HepG2 (cell line): ENCODE measurements around the gene PPCS. TPM values are rescaled to one million over a fixed set of nuclear protein-coding genes. Genes with fewer than 3 reads are reported as not detected.

Source experiments
- ATAC-seq: fragments of 200-7000 bp; cut with Tn5 transposase; 3 replicates; pipeline ENCODE4 v1.9.1; 2020; ENCODE audit warnings: mild to moderate bottlenecking, moderate library complexity
- BruUV-seq: library from RNA; stranded (reverse); fragments of 400-500 nt; replicated peaks from 2 replicates; lab custom pipeline; 2021; lab: Mats Ljungman, UMichigan
- CTCF ChIA-PET: fragments of 300-600 bp; formaldehyde crosslinking; extraction: SDS; loops from one replicate; lab custom pipeline; 2021; ENCODE audit warnings: low total read pairs, inconsistent platforms, low intra/inter-chr PET ratio; lab: Yijun Ruan, JAX
- POLR2A ChIA-PET: fragments of 350-600 bp; sonication (Branson Sonifier 250); formaldehyde crosslinking; loops from one replicate; lab custom pipeline; 2020; ENCODE audit warnings: antibody characterized with exemption, inconsistent platforms; lab: Yijun Ruan, JAX
- DNase-seq: peaks from one replicate; pipeline ENCODE4 v3.0.0-alpha.2; 2015; ENCODE audit warnings: low spot score
- FAIRE-seq: peaks from 3 replicates; lab custom pipeline; 2011; peaks lifted over from hg19 to GRCh38; lab: Jason Lieb, UNC
- H2AFZ ChIP-seq: one replicate; pipeline ENCODE4 v1.6.1; 2011; ENCODE audit warnings: low read length, inconsistent platforms
- H3K27ac ChIP-seq: fragments of 300-600 bp; 3 replicates; pipeline ENCODE4 v1.8.0; 2011; ENCODE audit warnings: mixed run types, mild to moderate bottlenecking, mixed read lengths, low read length, inconsistent platforms; ENCODE audit not compliant: insufficient read depth; ENCODE audit errors: extremely low read length
- H3K27me3 ChIP-seq, 2 experiments: fragments of 200-600 bp in 1 of 2; 2 replicates in 1 of 2; 3 replicates in 1 of 2; pipeline versions ENCODE4 v1.6.0 to v1.8.0; 2011; ENCODE audit warnings: low read length in 2 of 2, mild to moderate bottlenecking in 2 of 2, moderate library complexity in 2 of 2, inconsistent platforms in 1 of 2; ENCODE audit not compliant: insufficient read depth in 2 of 2, control insufficient read depth in 1 of 2
- H3K36me3 ChIP-seq, 2 experiments: fragments of 200-600 bp in 1 of 2; replicated peaks in 1 of 2; 2 replicates in 1 of 2; 3 replicates in 1 of 2; pipeline versions ENCODE4 v1.5.1 to v1.8.0; 2011; ENCODE audit warnings: low read length in 2 of 2, inconsistent platforms in 1 of 2; ENCODE audit not compliant: insufficient read depth in 2 of 2, control insufficient read depth in 1 of 2
- H3K4me1 ChIP-seq: 2 replicates; pipeline ENCODE4 v1.5.1; 2012; ENCODE audit warnings: low read length, inconsistent platforms; ENCODE audit not compliant: insufficient read depth
- H3K4me2 ChIP-seq: 2 replicates; pipeline ENCODE4 v1.6.0; 2011; ENCODE audit warnings: low read depth, low read length, inconsistent platforms
- H3K4me3 ChIP-seq, 3 experiments: fragments of 200-600 bp in 1 of 3; sonication (generic), shearing (Covaris generic) in 1 of 3; replicated peaks in 1 of 3; 2 replicates each; pipeline ENCODE4 v1.5.1; 2011 to 2016; ENCODE audit warnings: low read length in 3 of 3, inconsistent platforms in 2 of 3, low read depth in 2 of 3, mild to moderate bottlenecking in 2 of 3, control low read depth in 1 of 3, mixed read lengths in 1 of 3; ENCODE audit not compliant: insufficient read depth in 1 of 3
- H3K79me2 ChIP-seq: one replicate; pipeline ENCODE4 v1.6.1; 2011; ENCODE audit warnings: low read length, inconsistent platforms; ENCODE audit not compliant: insufficient read depth
- H3K9ac ChIP-seq: 2 replicates; pipeline ENCODE4 v1.6.0; 2011; ENCODE audit warnings: mild to moderate bottlenecking, low read depth, low read length, inconsistent platforms; ENCODE audit not compliant: insufficient read depth
- H3K9me3 ChIP-seq: 2 replicates; pipeline ENCODE4 v1.5.1; 2012; ENCODE audit warnings: mild to moderate bottlenecking, low read length
- H4K20me1 ChIP-seq: 2 replicates; pipeline ENCODE4 v1.6.0; 2011; ENCODE audit warnings: inconsistent platforms, mild to moderate bottlenecking, low read length, moderate library complexity; ENCODE audit not compliant: insufficient read depth
- CENPBD1 ChIP-seq: sonication (generic); formaldehyde crosslinking; IDR thresholded peaks from 2 replicates; pipeline ENCODE4 v1.8.0; 2022; ENCODE audit warnings: missing genetic modification reagents, low read depth, mild to moderate bottlenecking, borderline replicate concordance
- CREM ChIP-seq, 2 experiments: sonication (generic) in 1 of 2; formaldehyde crosslinking in 1 of 2; IDR thresholded peaks; 2 replicates each; pipeline versions ENCODE4 v1.4.0 to v1.6.1; 2016 to 2020; ENCODE audit warnings: antibody characterized with exemption in 1 of 2, mild to moderate bottlenecking in 1 of 2, missing genetic modification reagents in 1 of 2
- HDAC2 ChIP-seq: sonication (generic); formaldehyde crosslinking; IDR thresholded peaks from 2 replicates; pipeline ENCODE4 v1.4.0; 2020; ENCODE audit warnings: missing genetic modification reagents
- MBD4 ChIP-seq: IDR thresholded peaks from 2 replicates; pipeline ENCODE4 v1.6.1; 2012; ENCODE audit warnings: low read length, inconsistent platforms, borderline replicate concordance
- MNT ChIP-seq: fragments of 450-650 bp; IDR thresholded peaks from 2 replicates; pipeline ENCODE4 v1.6.1; 2016
- PHF20 ChIP-seq: sonication (generic); formaldehyde crosslinking; IDR thresholded peaks from 2 replicates; pipeline ENCODE4 v1.5.0; 2020; ENCODE audit warnings: mild to moderate bottlenecking, missing genetic modification reagents
- PRMT3 ChIP-seq: sonication (generic); formaldehyde crosslinking; IDR thresholded peaks from 2 replicates; pipeline ENCODE4 v1.8.1; 2022; ENCODE audit warnings: low read depth, mild to moderate bottlenecking, moderate library complexity, missing genetic modification reagents, borderline replicate concordance
- RBM22 ChIP-seq: fragments of 200-400 bp; formaldehyde crosslinking; optimal IDR thresholded peaks from 2 replicates; pipeline ENCODE3; 2017; ENCODE audit warnings: mild to moderate bottlenecking, low read length, moderate library complexity
- TFAP4 ChIP-seq: sonication (generic); IDR thresholded peaks from 2 replicates; pipeline ENCODE4 v1.6.1; 2016; ENCODE audit warnings: low read depth, borderline replicate concordance
- ZFP1 ChIP-seq: IDR thresholded peaks from 2 replicates; pipeline ENCODE4 v1.6.1; 2016
- ZNF292 ChIP-seq: sonication (generic); formaldehyde crosslinking; IDR thresholded peaks from 2 replicates; pipeline ENCODE4 v1.8.1; 2022; ENCODE audit warnings: mild to moderate bottlenecking, low read depth, missing genetic modification reagents, borderline replicate concordance
- ZNF3 ChIP-seq: IDR thresholded peaks from 2 replicates; pipeline ENCODE4 v1.7.0; 2017; ENCODE audit warnings: inconsistent platforms
- ZNF343 ChIP-seq: sonication (generic); formaldehyde crosslinking; IDR thresholded peaks from 2 replicates; pipeline ENCODE4 v1.4.0; 2020; ENCODE audit warnings: mild to moderate bottlenecking, missing genetic modification reagents
- ZNF615 ChIP-seq: sonication (generic); formaldehyde crosslinking; IDR thresholded peaks from 2 replicates; pipeline ENCODE4 v1.5.0; 2020; ENCODE audit warnings: mild to moderate bottlenecking, missing genetic modification reagents, borderline replicate concordance
- ZNF619 ChIP-seq: sonication (generic); formaldehyde crosslinking; IDR thresholded peaks from 2 replicates; pipeline ENCODE4 v1.4.0; 2020; ENCODE audit warnings: mild to moderate bottlenecking, missing genetic modification reagents
- WGBS: methylation state at CpG from one replicate; pipeline ENCODE4 v1.1.6; 2017; ENCODE audit warnings: low lambda C conversion rate; 5-methylcytosine and 5-hydroxymethylcytosine counted together
- in situ Hi-C: cut with HindIII; loops from 2 replicates; pipeline ENCODE4 v1.10.0; 2017; ENCODE audit warnings: low pct_unique_long_range_greater_than_20kb; ENCODE audit not compliant: extremely low pct_ligation_motif_present
- intact Hi-C: fragments of 100-400 bp; cut with micrococcal nuclease; formaldehyde crosslinking; loops from one replicate; pipeline ENCODE4 v1.10.0; 2022; ENCODE audit not compliant: unreplicated experiment
- polyA plus RNA-seq, 8 experiments: library from polyadenylated mRNA; depleted of rRNA in 3 of 8; stranded (reverse) in 7 of 8; unstranded in 1 of 8; fragments of >200 nt; fragmentation: Illumina TruSeq in 4 of 8; extraction: Trizol in 4 of 8; gene quantifications; 2 replicates each; pipeline versions ENCODE4 v1.2.1 to v1.2.3, GENCODE V29; 2011 to 2016; ENCODE audit warnings: low read depth in 4 of 8, missing spikeins in 1 of 8, mixed read lengths in 1 of 8; ENCODE audit not compliant: insufficient read depth in 1 of 8
- total RNA-seq, 5 experiments: library from RNA; depleted of rRNA; stranded (reverse); fragments of >200 nt; fragmentation: Illumina TruSeq; extraction: Trizol; gene quantifications; 2 replicates each; pipeline ENCODE4 v1.2.3, GENCODE V29; 2016; ENCODE audit warnings: low read depth in 1 of 5
- TF ChIP-seq, protein P1 (sequence below): sonication (generic); formaldehyde crosslinking; IDR thresholded peaks from 2 replicates; pipeline ENCODE4 v1.8.1; 2023; ENCODE audit warnings: mild to moderate bottlenecking, missing genetic modification reagents
- TF ChIP-seq, protein P2 (sequence below): sonication (generic); formaldehyde crosslinking; IDR thresholded peaks from 2 replicates; pipeline ENCODE4 v1.4.0; 2020; ENCODE audit warnings: missing genetic modification reagents
- TF ChIP-seq, protein P3 (sequence below): sonication (generic); formaldehyde crosslinking; IDR thresholded peaks from 2 replicates; pipeline ENCODE4 v1.5.0; 2020; ENCODE audit warnings: missing genetic modification reagents

Gene PPCS
- total and polyA plus RNA-seq, 2 of the 13 experiments (the other 11 are each of a cell fraction or from before 2014, with no cell fraction given), result 13.4 to 38.9 TPM

DNA sequence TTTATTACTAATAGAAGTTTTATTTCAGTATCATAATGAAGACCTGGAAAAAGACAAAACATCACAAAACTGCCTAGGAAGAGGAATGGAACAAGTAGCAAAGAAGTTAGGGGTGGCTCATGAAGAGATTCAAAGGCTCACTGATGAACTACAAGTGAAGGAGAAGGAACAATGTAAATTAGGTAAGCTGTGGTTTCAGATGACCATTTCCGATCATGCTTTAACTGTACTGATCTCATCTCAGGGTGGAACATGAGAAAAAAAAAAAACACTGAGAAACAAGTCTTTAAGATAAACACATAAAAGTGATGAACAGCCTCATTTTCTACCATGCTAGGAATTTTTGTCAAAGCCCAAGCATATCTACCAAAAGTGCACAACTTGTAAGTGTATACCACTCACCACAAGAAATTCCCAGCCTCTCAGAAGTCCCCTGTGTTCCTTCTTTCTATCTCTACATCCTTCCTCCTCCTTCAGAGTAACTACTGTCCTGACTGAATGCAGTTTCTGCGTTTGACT is 26.4 kb downstream of the PPCS start:
- no peaks in the 10 kb centered on the region for H3K36me3 ChIP-seq
- intact Hi-C loops, result no loop called here
- no peaks in the 10 kb centered on the region for H3K4me1 ChIP-seq
- H4K20me1 ChIP-seq, result no peaks in the 10 kb centered on the region
- 53% methylated on average over 2 of the region's 2 CpGs for WGBS
- DNase-seq (no peak), ATAC-seq (no peak), FAIRE-seq (no peak)
- no peak overlapping the region for H3K4me3 ChIP-seq
- POLR2A ChIA-PET, result no interaction called here
- H3K9ac ChIP-seq, result no peak overlapping the region
- no peaks in the 10 kb centered on the region for H3K9me3 ChIP-seq
- BruUV-seq, result no TSS peak
- no peaks in the 10 kb centered on the region for H3K79me2 ChIP-seq
- in situ Hi-C loops, result no loop called here
- no peak overlapping the region for H3K4me2 ChIP-seq
- CTCF ChIA-PET, result no interaction called here
- no peaks in the 10 kb centered on the region for H3K27me3 ChIP-seq
- no peak overlapping the region for H3K27ac ChIP-seq
- H2AFZ ChIP-seq, result no peak overlapping the region
- TF ChIP-seq, protein P1, sequence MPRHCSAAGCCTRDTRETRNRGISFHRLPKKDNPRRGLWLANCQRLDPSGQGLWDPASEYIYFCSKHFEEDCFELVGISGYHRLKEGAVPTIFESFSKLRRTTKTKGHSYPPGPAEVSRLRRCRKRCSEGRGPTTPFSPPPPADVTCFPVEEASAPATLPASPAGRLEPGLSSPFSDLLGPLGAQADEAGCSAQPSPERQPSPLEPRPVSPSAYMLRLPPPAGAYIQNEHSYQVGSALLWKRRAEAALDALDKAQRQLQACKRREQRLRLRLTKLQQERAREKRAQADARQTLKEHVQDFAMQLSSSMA (CRISPR knock-in tag), result no peak
- TF ChIP-seq CREM (IDR thresholded peaks at IDR 0.05) (no peak), CREM (CRISPR knock-in tag; IDR thresholded peaks at IDR 0.05) (no peak), ZNF3 (CRISPR knock-in tag) (no peak), MBD4 (no peak), ZNF615 (CRISPR knock-in tag) (no peak), MNT (no peak), PHF20 (CRISPR knock-in tag) (no peak), ZNF619 (CRISPR knock-in tag) (no peak), TFAP4 (no peak), PRMT3 (CRISPR knock-in tag) (no peak), ZNF343 (no peak), HDAC2 (CRISPR knock-in tag) (no peak), ZNF292 (CRISPR knock-in tag) (no peak), RBM22 (no peak), CENPBD1 (CRISPR knock-in tag) (no peak), ZFP1 (CRISPR knock-in tag) (no peak)
- TF ChIP-seq, protein P2, sequence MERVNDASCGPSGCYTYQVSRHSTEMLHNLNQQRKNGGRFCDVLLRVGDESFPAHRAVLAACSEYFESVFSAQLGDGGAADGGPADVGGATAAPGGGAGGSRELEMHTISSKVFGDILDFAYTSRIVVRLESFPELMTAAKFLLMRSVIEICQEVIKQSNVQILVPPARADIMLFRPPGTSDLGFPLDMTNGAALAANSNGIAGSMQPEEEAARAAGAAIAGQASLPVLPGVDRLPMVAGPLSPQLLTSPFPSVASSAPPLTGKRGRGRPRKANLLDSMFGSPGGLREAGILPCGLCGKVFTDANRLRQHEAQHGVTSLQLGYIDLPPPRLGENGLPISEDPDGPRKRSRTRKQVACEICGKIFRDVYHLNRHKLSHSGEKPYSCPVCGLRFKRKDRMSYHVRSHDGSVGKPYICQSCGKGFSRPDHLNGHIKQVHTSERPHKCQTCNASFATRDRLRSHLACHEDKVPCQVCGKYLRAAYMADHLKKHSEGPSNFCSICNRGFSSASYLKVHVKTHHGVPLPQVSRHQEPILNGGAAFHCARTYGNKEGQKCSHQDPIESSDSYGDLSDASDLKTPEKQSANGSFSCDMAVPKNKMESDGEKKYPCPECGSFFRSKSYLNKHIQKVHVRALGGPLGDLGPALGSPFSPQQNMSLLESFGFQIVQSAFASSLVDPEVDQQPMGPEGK (CRISPR knock-in tag), result no peak
- TF ChIP-seq, protein P3, sequence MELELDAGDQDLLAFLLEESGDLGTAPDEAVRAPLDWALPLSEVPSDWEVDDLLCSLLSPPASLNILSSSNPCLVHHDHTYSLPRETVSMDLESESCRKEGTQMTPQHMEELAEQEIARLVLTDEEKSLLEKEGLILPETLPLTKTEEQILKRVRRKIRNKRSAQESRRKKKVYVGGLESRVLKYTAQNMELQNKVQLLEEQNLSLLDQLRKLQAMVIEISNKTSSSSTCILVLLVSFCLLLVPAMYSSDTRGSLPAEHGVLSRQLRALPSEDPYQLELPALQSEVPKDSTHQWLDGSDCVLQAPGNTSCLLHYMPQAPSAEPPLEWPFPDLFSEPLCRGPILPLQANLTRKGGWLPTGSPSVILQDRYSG, result no peak
- TF ChIP-seq, all 625 proteins: peak for 0
